Tibial artery (tissue), 4 donors: ENCODE data around the gene MMP3.

Experiments used
- DNase-seq, 2 donors: peaks; one replicate each; pipeline ENCODE4 v3.0.0-alpha.2; 2019
- H3K27ac ChIP-seq, 2 donors: fragments of 200-600 bp; sonication (generic) in 1 of 2; 1 replicate in 1 of 2; 2 replicates in 1 of 2; pipeline ENCODE4 v1.5.1; 2018 to 2019; ENCODE audit warnings: mild to moderate bottlenecking in 1 of 2
- H3K27me3 ChIP-seq, 2 donors: fragments of 200-600 bp; sonication (generic) in 1 of 2; one replicate each; pipeline versions ENCODE4 v1.5.1 to v1.6.0; 2016 to 2019
- H3K36me3 ChIP-seq, 3 donors: fragments of 200-600 bp; sonication (generic) in 2 of 3; one replicate each; pipeline ENCODE4 v1.5.1; 2016 to 2019; ENCODE audit warnings: mild to moderate bottlenecking in 2 of 3
- H3K4me1 ChIP-seq, 4 donors: fragments of 200-600 bp; sonication (generic) in 2 of 4; 1 replicate in 3 of 4; 2 replicates in 1 of 4; pipeline ENCODE4 v1.5.1; 2016 to 2019
- H3K4me3 ChIP-seq, 2 donors: fragments of 200-600 bp; sonication (generic) in 1 of 2; 1 replicate in 1 of 2; 2 replicates in 1 of 2; pipeline ENCODE4 v1.5.1; 2018 to 2019; ENCODE audit warnings: mild to moderate bottlenecking in 2 of 2
- H3K9me3 ChIP-seq, 3 donors: fragments of 200-600 bp; sonication (generic) in 1 of 3; one replicate each; pipeline ENCODE4 v1.5.1; 2016 to 2019
- intact Hi-C: fragments of 100-400 bp; cut with DNase I; formaldehyde crosslinking; loops from one replicate; pipeline ENCODE4 v1.15.0; 2023; ENCODE audit warnings: low total_unique reads
- TF ChIP-seq, protein P1 (sequence below), 2 experiments: fragments of 200-600 bp in 1 of 2; fragments of 450-650 bp in 1 of 2; IDR thresholded peaks; one replicate each; pipeline ENCODE4 v1.5.1; 2017 to 2019; ENCODE audit warnings: antibody characterized with exemption in 2 of 2, mild to moderate bottlenecking in 1 of 2, moderate library complexity in 1 of 2

MMP3 gene

DNA sequence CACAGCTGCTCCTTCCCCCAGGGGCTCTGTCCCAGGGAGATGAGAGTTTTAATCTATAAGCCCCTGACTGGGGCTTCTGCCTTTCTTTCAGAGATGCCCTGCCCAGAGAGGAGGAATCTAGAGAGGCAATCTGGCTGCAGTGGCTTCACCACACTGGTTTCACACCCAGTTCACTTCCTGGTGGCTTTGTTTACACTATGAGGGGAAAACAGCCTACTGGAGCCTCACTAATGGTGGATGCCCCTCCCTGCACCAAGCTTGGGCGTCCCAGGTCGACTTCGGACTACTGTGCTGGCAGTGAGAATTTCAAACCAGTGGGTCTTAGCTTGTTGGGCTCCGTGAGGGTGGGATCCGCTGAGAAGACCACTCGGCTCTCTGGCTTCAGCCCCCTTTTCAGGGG lies 23.9 kb downstream of the MMP3 start:
- no peaks in the 10 kb centered on the region for H3K4me1 ChIP-seq
- H3K27me3 ChIP-seq: no peaks in the 10 kb centered on the region
- intact Hi-C loops: no loop called here
- H3K27ac ChIP-seq: no peak overlapping the region
- DNase-seq: no peak
- H3K36me3 ChIP-seq: no peaks in the 10 kb centered on the region
- no peak overlapping the region for H3K4me3 ChIP-seq
- H3K9me3 ChIP-seq: peaks cover 0 to 2% (median 0%) of the 10 kb centered on the region in 3 donors
- TF ChIP-seq, protein P1, sequence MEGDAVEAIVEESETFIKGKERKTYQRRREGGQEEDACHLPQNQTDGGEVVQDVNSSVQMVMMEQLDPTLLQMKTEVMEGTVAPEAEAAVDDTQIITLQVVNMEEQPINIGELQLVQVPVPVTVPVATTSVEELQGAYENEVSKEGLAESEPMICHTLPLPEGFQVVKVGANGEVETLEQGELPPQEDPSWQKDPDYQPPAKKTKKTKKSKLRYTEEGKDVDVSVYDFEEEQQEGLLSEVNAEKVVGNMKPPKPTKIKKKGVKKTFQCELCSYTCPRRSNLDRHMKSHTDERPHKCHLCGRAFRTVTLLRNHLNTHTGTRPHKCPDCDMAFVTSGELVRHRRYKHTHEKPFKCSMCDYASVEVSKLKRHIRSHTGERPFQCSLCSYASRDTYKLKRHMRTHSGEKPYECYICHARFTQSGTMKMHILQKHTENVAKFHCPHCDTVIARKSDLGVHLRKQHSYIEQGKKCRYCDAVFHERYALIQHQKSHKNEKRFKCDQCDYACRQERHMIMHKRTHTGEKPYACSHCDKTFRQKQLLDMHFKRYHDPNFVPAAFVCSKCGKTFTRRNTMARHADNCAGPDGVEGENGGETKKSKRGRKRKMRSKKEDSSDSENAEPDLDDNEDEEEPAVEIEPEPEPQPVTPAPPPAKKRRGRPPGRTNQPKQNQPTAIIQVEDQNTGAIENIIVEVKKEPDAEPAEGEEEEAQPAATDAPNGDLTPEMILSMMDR (IDR thresholded peaks at IDR 0.05): no peak

DNA sequence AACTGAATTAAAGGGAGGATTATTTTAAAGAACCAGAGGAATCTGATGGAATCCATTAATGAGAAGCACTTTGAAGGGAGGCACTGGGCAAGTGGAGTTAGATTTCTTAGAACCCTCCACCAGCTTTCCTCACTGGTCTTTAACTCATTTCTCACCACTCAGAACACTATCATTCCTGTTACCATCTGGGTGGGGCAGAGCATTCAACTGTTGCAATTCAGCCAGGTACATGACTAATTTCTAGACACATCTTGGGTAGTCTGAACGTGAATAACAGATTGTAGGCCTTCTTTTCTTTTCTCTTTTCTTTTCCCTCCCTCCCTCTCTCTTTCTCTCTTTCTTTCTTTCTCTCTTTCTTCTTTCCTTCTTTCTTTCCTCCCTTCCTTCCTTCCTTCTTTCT lies 29.9 kb downstream of the MMP3 start:
- Histone ChIP-seq H3K36me3 (no peaks in the 10 kb centered on the region), H3K27ac (no peak overlapping the region), H3K4me3 (no peak overlapping the region), H3K27me3 (no peaks in the 10 kb centered on the region), H3K9me3 (peaks cover 0 to 2% (median 0%) of the 10 kb centered on the region in 3 donors), H3K4me1 (no peaks in the 10 kb centered on the region)
- DNase-seq: no peak
- TF ChIP-seq, protein P1 (IDR thresholded peaks at IDR 0.05): no peak
- intact Hi-C loops: no loop called here

DNA sequence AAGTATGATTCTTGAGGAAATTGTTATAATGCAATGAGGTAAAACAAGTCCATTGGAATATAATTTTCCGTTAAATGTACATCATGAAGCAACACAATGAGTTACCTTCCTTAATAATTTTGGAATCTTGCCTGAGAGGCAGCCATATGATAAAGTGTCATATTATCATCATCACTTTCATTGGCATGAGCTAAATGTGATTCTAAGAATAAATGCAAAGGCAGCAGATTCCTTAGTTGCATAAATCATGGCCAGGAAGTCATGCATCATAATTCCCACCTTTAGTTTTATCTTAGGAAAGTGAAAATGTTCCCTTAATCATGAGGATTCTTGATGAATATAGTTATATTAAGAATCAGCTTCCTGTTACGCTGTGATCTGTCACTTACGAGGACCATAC lies 31.2 kb downstream of the MMP3 start:
- Histone ChIP-seq H3K4me1 (no peaks in the 10 kb centered on the region), H3K27ac (no peak overlapping the region), H3K9me3 (peaks cover 0 to 2% (median 0%) of the 10 kb centered on the region in 3 donors), H3K36me3 (no peaks in the 10 kb centered on the region), H3K27me3 (no peaks in the 10 kb centered on the region), H3K4me3 (no peak overlapping the region)
- TF ChIP-seq, protein P1 (IDR thresholded peaks at IDR 0.05): no peak
- no peak for DNase-seq
- intact Hi-C loops: no loop called here

DNA sequence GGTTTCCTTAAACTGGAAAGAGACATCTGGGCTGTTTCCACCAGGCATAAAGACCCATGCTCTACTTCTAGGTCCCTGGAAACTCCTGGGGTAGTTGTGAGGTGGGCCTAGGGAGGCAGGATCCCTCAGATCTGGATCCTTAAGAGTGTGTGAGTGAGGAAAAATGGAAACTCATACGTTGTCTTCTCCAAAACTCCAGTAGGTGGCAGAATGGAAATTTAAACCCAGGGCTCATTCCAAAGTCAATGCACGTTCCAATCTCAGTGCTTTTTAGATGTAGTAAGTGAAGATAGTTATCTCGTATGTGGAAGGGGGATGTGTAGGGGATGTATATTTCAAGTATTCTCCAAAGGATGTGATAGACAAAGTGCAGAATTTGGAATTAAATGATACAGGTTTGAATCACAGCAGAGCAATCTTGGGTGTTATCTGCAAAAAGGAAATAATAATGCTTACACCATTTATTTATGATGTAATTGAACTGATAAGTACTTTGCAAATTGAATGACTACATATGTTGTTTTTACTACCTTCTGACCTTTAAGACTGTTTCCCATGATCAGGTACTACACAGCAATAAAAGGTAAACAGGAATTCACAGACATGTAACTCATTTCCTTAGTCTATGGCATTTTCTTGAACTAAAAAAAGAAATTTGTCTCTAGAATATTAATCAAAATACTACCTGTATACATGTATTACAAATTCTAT lies 32.3 kb downstream of the MMP3 start:
- H3K27ac ChIP-seq: no peak overlapping the region
- TF ChIP-seq, protein P1 (IDR thresholded peaks at IDR 0.05): peak in 1 of 2 experiments; percentile 17
- H3K27me3 ChIP-seq: no peaks in the 10 kb centered on the region
- H3K4me1 ChIP-seq: no peaks in the 10 kb centered on the region
- intact Hi-C loops: no loop called here
- DNase-seq: no peak
- H3K36me3 ChIP-seq: no peaks in the 10 kb centered on the region
- H3K9me3 ChIP-seq: no peaks in the 10 kb centered on the region
- H3K4me3 ChIP-seq: no peak overlapping the region

DNA sequence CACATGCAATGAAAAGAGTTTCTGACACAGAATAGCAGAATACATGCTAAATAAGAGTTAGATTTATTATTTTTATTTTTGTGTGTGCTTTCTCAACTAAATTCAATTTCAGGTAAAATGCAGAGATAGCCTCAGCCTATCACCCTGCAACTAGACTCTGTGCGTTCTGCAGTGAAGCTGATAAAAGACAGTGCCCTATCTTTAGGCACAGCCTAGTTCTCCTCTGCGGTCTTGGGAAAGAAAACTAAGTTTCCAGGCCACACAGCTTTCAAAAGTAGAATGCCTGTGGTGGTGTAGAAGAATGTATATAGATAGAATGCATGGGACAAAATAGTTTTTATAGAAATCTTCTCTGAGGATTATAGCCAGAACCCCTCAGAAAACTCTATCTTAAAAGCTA lies 33.4 kb downstream of the MMP3 start:
- Histone ChIP-seq H3K36me3 (no peaks in the 10 kb centered on the region), H3K27me3 (no peaks in the 10 kb centered on the region), H3K9me3 (no peaks in the 10 kb centered on the region), H3K4me3 (no peak overlapping the region), H3K4me1 (no peaks in the 10 kb centered on the region), H3K27ac (no peak overlapping the region)
- TF ChIP-seq, protein P1 (IDR thresholded peaks at IDR 0.05): no peak
- intact Hi-C loops: no loop called here
- DNase-seq: no peak
